GM23248 (cell line): ENCODE data around the gene PAXX. TPM values are rescaled to one million over a fixed set of nuclear protein-coding genes. Genes with fewer than 3 reads are reported as not detected.

ENCODE experiments used
- DNase-seq: peaks from one replicate; pipeline ENCODE4 v3.0.0-alpha.2; 2015
- H2AFZ ChIP-seq: fragments of 200-600 bp; sonication (generic); 2 replicates; pipeline ENCODE4 v1.6.1; 2016; ENCODE audit warnings: antibody characterized with exemption
- H3F3A ChIP-seq: fragments of 200-600 bp; sonication (generic); 2 replicates; pipeline ENCODE4 v1.6.1; 2016; ENCODE audit warnings: mild to moderate bottlenecking, antibody characterized with exemption, mixed run types; ENCODE audit not compliant: insufficient read depth
- H3K27ac ChIP-seq: fragments of 200-600 bp; sonication (generic); 2 replicates; pipeline ENCODE4 v1.5.1; 2016; ENCODE audit warnings: mild to moderate bottlenecking
- H3K27me3 ChIP-seq: fragments of 200-600 bp; sonication (generic); replicated peaks from 2 replicates; pipeline ENCODE4 v1.6.1; 2016; ENCODE audit warnings: mild to moderate bottlenecking; ENCODE audit not compliant: insufficient read depth
- H3K36me3 ChIP-seq: fragments of 200-600 bp; sonication (generic); 2 replicates; pipeline ENCODE4 v1.6.1; 2016; ENCODE audit warnings: low read depth, mild to moderate bottlenecking
- H3K4me1 ChIP-seq: fragments of 200-600 bp; sonication (generic); 2 replicates; pipeline ENCODE4 v1.6.1; 2016; ENCODE audit warnings: mild to moderate bottlenecking; ENCODE audit not compliant: insufficient read depth
- H3K4me2 ChIP-seq: fragments of 200-600 bp; sonication (generic); one replicate; pipeline ENCODE4 v1.6.1; 2016; ENCODE audit warnings: mild to moderate bottlenecking; ENCODE audit not compliant: unreplicated experiment
- H3K4me3 ChIP-seq: fragments of 200-600 bp; sonication (generic); 2 replicates; pipeline ENCODE4 v1.5.1; 2016; ENCODE audit warnings: mild to moderate bottlenecking
- H3K79me2 ChIP-seq: fragments of 200-600 bp; sonication (generic); 2 replicates; pipeline ENCODE4 v1.6.1; 2016; ENCODE audit warnings: mild to moderate bottlenecking; ENCODE audit not compliant: insufficient read depth
- H3K9ac ChIP-seq: fragments of 200-600 bp; sonication (generic); 2 replicates; pipeline ENCODE4 v1.6.1; 2016; ENCODE audit warnings: mild to moderate bottlenecking
- H3K9me2 ChIP-seq: fragments of 200-600 bp; sonication (generic); 2 replicates; pipeline ENCODE4 v1.6.1; 2016; ENCODE audit warnings: mixed run types, mild to moderate bottlenecking, moderate library complexity; ENCODE audit not compliant: insufficient read depth
- H3K9me3 ChIP-seq: fragments of 200-600 bp; sonication (generic); one replicate; pipeline ENCODE4 v1.6.1; 2017; ENCODE audit warnings: low read depth
- H4K20me1 ChIP-seq: fragments of 200-600 bp; sonication (generic); 2 replicates; pipeline ENCODE4 v1.6.0; 2016; ENCODE audit not compliant: insufficient read depth
- EZH2 ChIP-seq: fragments of 200-600 bp; sonication (generic); IDR thresholded peaks from 2 replicates; pipeline ENCODE4 v1.6.1; 2018; ENCODE audit warnings: antibody characterized with exemption, mild to moderate bottlenecking; ENCODE audit not compliant: insufficient read depth, poor library complexity, severe bottlenecking
- EZH2phosphoT487 ChIP-seq: fragments of 200-600 bp; sonication (generic); IDR thresholded peaks from 2 replicates; pipeline ENCODE4 v1.6.1; 2018; ENCODE audit warnings: antibody characterized with exemption, moderate library complexity, mild to moderate bottlenecking, low read depth; ENCODE audit not compliant: insufficient read depth
- WGBS, 2 experiments: methylation state at CpG; one replicate each; pipeline ENCODE4 v1.1.6; 2015 to 2017; ENCODE audit warnings: low lambda C conversion rate in 2 of 2, low coverage in 1 of 2; ENCODE audit errors: missing lambda C conversion rate in 2 of 2; 5-methylcytosine and 5-hydroxymethylcytosine counted together
- in situ Hi-C: fragments of 300-500 bp; cut with MboI; formaldehyde crosslinking; loops from 2 replicates; pipeline ENCODE4 v1.15.0; 2020
- polyA plus RNA-seq: library from polyadenylated mRNA; unstranded; fragments of >200 nt; fragmentation: Nextera tagmentation; extraction: Ambion mirVana; gene quantifications from 2 replicates; pipeline ENCODE4 v1.2.1, GENCODE V29; 2016
- total RNA-seq: library from RNA; depleted of rRNA; stranded (reverse); fragments of >200 nt; shearing (Covaris generic); gene quantifications from 2 replicates; pipeline ENCODE4 v1.2.3, GENCODE V29; 2014; rRNA removed

The PAXX gene
- total RNA-seq (38.7 and 52.2 TPM in 2 replicates), polyA plus RNA-seq (49.3 and 54.5 TPM in 2 replicates)

- DNase-seq: peak; percentile 97
- Histone ChIP-seq H3K4me1 (peaks cover 16% of the 10 kb centered on the region; the same call in 1 of the 2 replicates), H3K27ac (peak within 1 kb of the TSS; percentile 48), H3K36me3 (no peaks in the 10 kb centered on the region), H2AFZ (peak within 1 kb of the TSS; percentile 80), H3K27me3 (no peaks in the 10 kb centered on the region), H3K9me3 (no peaks in the 10 kb centered on the region), H3K9me2 (no peaks in the 10 kb centered on the region), H3K4me3 (peak within 1 kb of the TSS; percentile 91), H3K4me2 (peak within 1 kb of the TSS; percentile 87), H3F3A (peaks cover 7% of the 10 kb centered on the region; the same call in 1 of the 2 replicates), H3K9ac (peak within 1 kb of the TSS; percentile 75), H3K79me2 (0 out of 2 replicates have a peak, but pooled peaks cover 4% of the 10 kb centered on the region), H4K20me1 (no peaks in the 10 kb centered on the region)
- in situ Hi-C loops: no loop called here
- 1% methylated on average over 34 to 85 of the region's 92 CpGs for WGBS, 2 experiments
- TF ChIP-seq EZH2phosphoT487 (no peak), EZH2 (no peak)
These were observed at the start of gene PAXX for GRCh38 chr9:136991993-136992818. TSS of gene PAXX (plus strand) at chr9:136992422. CDS start at chr9:136992444, 22 bp downstream.

GRCh38 chr9:136942881-136943230, 49.4 kb upstream of the PAXX start:
- WGBS, 2 experiments: 92 to 97% methylated on average over 12 to 15 of the region's 16 CpGs
- no peaks in the 10 kb centered on the region for H3K4me1 ChIP-seq
- H3K36me3 ChIP-seq: peaks cover 16% of the 10 kb centered on the region; the same call in 1 of the 2 replicates
- DNase-seq: no peak
- no peak overlapping the region for H3K4me2 ChIP-seq
- H3K79me2 ChIP-seq: peaks cover 30% of the 10 kb centered on the region
- in situ Hi-C loops: no loop called here
- H4K20me1 ChIP-seq: no peaks in the 10 kb centered on the region
- TF ChIP-seq EZH2phosphoT487 (no peak), EZH2 (no peak)
- 0 out of 2 replicates have a peak, but pooled peaks cover 5% of the 10 kb centered on the region for H3F3A ChIP-seq
- no peaks in the 10 kb centered on the region for H3K9me2 ChIP-seq
- no peak overlapping the region for H3K27ac ChIP-seq
- no peak overlapping the region for H2AFZ ChIP-seq
- H3K9me3 ChIP-seq: no peaks in the 10 kb centered on the region
- no peak overlapping the region for H3K4me3 ChIP-seq
- H3K27me3 ChIP-seq: no peaks in the 10 kb centered on the region
- peak overlapping the region; percentile 91; the same call in 1 of the 2 replicates for H3K9ac ChIP-seq

GRCh38 chr9:136943291-136944211, 48.7 kb upstream of the PAXX start:
- no peaks in the 10 kb centered on the region for H3K4me1 ChIP-seq
- 0 out of 2 replicates have a peak overlapping the region, but pooled peaks have one; percentile 27 for H2AFZ ChIP-seq
- peak overlapping the region; percentile 86 for H3K4me3 ChIP-seq
- H4K20me1 ChIP-seq: no peaks in the 10 kb centered on the region
- peak overlapping the region; percentile 79 for H3K27ac ChIP-seq
- 16 to 21% methylated on average over 45 to 55 of the region's 61 CpGs for WGBS, 2 experiments
- no peak for TF ChIP-seq EZH2
- TF ChIP-seq EZH2phosphoT487: no peak
- H3K36me3 ChIP-seq: peaks cover 16% of the 10 kb centered on the region; the same call in 1 of the 2 replicates
- peak overlapping the region; percentile 91 for H3K9ac ChIP-seq
- no peaks in the 10 kb centered on the region for H3K9me2 ChIP-seq
- in situ Hi-C loops: no loop called here
- H3K4me2 ChIP-seq: peak overlapping the region; percentile 82
- H3K9me3 ChIP-seq: no peaks in the 10 kb centered on the region
- H3K27me3 ChIP-seq: no peaks in the 10 kb centered on the region
- peak; percentile 72 for DNase-seq
- peaks cover 30% of the 10 kb centered on the region for H3K79me2 ChIP-seq
- 0 out of 2 replicates have a peak, but pooled peaks cover 5% of the 10 kb centered on the region for H3F3A ChIP-seq

- 0 out of 2 replicates have a peak overlapping the region, but pooled peaks have one; percentile 27 for H2AFZ ChIP-seq
- no peaks in the 10 kb centered on the region for H3K9me3 ChIP-seq
- H3K4me2 ChIP-seq: peak overlapping the region; percentile 82
- H3F3A ChIP-seq: 0 out of 2 replicates have a peak, but pooled peaks cover 1% of the 10 kb centered on the region
- peak overlapping the region; percentile 86 for H3K4me3 ChIP-seq
- peak; percentile 86 for DNase-seq
- H3K9me2 ChIP-seq: no peaks in the 10 kb centered on the region
- TF ChIP-seq EZH2phosphoT487: no peak
- H3K36me3 ChIP-seq: peaks cover 16% of the 10 kb centered on the region; the same call in 1 of the 2 replicates
- in situ Hi-C loops: no loop called here
- no peaks in the 10 kb centered on the region for H4K20me1 ChIP-seq
- peaks cover 30% of the 10 kb centered on the region for H3K79me2 ChIP-seq
- 1% methylated on average over 25 to 27 of the region's 45 CpGs for WGBS, 2 experiments
- no peaks in the 10 kb centered on the region for H3K27me3 ChIP-seq
- peak overlapping the region; percentile 79 for H3K27ac ChIP-seq
- H3K9ac ChIP-seq: peak overlapping the region; percentile 91
- H3K4me1 ChIP-seq: no peaks in the 10 kb centered on the region
These were observed 48.1 kb upstream of the PAXX start for GRCh38 chr9:136944212-136944518.
